ENCODE data around the gene IER5L. TPM values are rescaled to one million over a fixed set of nuclear protein-coding genes. Genes with fewer than 3 reads are reported as not detected.

IER5L gene
- total and polyA plus RNA-seq, 2 experiments from 2014 or later = 4.3 to 81.7 TPM

- no peaks in the 10 kb centered on the region; the same call in 1 of the 2 replicates for H3K79me2 ChIP-seq (ENCODE audit: insufficient read depth)
- 88% methylated on average over 5 of the region's 5 CpGs for WGBS, 2 experiments (ENCODE audit: low coverage in 1 of 2, low lambda C conversion rate in 2 of 2, missing lambda C conversion rate in 2 of 2)
- peaks cover 8% of the 10 kb centered on the region for H3K4me1 ChIP-seq (ENCODE audit: insufficient read depth)
- no peak overlapping the region for H3K4me3 ChIP-seq
- peaks cover 2% of the 10 kb centered on the region; the same call in 1 of the 2 replicates for H3K36me3 ChIP-seq (ENCODE audit: low read depth)
- H3K9ac ChIP-seq = no peak overlapping the region
- H2AFZ ChIP-seq = no peak overlapping the region
- TF ChIP-seq EZH2phosphoT487 (IDR thresholded peaks at IDR 0.05; ENCODE audit: insufficient read depth, low read depth) = no peak
- no peak for TF ChIP-seq EZH2 (IDR thresholded peaks at IDR 0.05; ENCODE audit: insufficient read depth, poor library complexity, severe bottlenecking)
- H3K27me3 ChIP-seq (replicated peaks; ENCODE audit: insufficient read depth) = no peaks in the 10 kb centered on the region
- peaks cover 4% of the 10 kb centered on the region; the same call in 1 of the 2 replicates for H3F3A ChIP-seq (ENCODE audit: insufficient read depth)
- no peaks in the 10 kb centered on the region for H4K20me1 ChIP-seq (ENCODE audit: insufficient read depth)
- no peak overlapping the region for H3K27ac ChIP-seq
- in situ Hi-C loops (cut with MboI) = no loop called here
- no peaks in the 10 kb centered on the region for H3K9me3 ChIP-seq (ENCODE audit: low read depth)
- no peak for DNase-seq
- no peak overlapping the region for H3K4me2 ChIP-seq (ENCODE audit: unreplicated experiment)
- no peaks in the 10 kb centered on the region for H3K9me2 ChIP-seq (ENCODE audit: insufficient read depth)
These were observed 49.4 kb downstream of the IER5L start for GRCh38 chr9:129128689-129129088.

- Histone ChIP-seq H3F3A (ENCODE audit: insufficient read depth) (peaks cover 4% of the 10 kb centered on the region; the same call in 1 of the 2 replicates), H3K4me2 (ENCODE audit: unreplicated experiment) (no peak overlapping the region), H3K27me3 (replicated peaks; ENCODE audit: insufficient read depth) (no peaks in the 10 kb centered on the region), H3K9me3 (ENCODE audit: low read depth) (no peaks in the 10 kb centered on the region), H3K36me3 (ENCODE audit: low read depth) (peaks cover 2% of the 10 kb centered on the region; the same call in 1 of the 2 replicates), H3K9me2 (ENCODE audit: insufficient read depth) (no peaks in the 10 kb centered on the region), H3K4me1 (ENCODE audit: insufficient read depth) (peaks cover 8% of the 10 kb centered on the region), H3K79me2 (ENCODE audit: insufficient read depth) (peaks cover 8% of the 10 kb centered on the region; the same call in 1 of the 2 replicates), H3K9ac (no peak overlapping the region), H4K20me1 (ENCODE audit: insufficient read depth) (no peaks in the 10 kb centered on the region), H3K4me3 (no peak overlapping the region), H3K27ac (no peak overlapping the region), H2AFZ (no peak overlapping the region)
- DNase-seq = no peak
- no peak for TF ChIP-seq EZH2phosphoT487 (IDR thresholded peaks at IDR 0.05; ENCODE audit: insufficient read depth, low read depth)
- no peak for TF ChIP-seq EZH2 (IDR thresholded peaks at IDR 0.05; ENCODE audit: insufficient read depth, poor library complexity, severe bottlenecking)
- in situ Hi-C loops (cut with MboI) = no loop called here
- WGBS, 2 experiments (ENCODE audit: low coverage in 1 of 2, low lambda C conversion rate in 2 of 2, missing lambda C conversion rate in 2 of 2) = 95 to 96% methylated on average over 10 of the region's 10 CpGs
These were observed 51.1 kb downstream of the IER5L start for GRCh38 chr9:129126749-129127618.

Other genes with a start within 250 kb of the IER5L start
- 31.1 and 36.1 TPM in 2 replicates for gene DOLK, start 230.7 kb downstream of the IER5L start, total RNA-seq (2014; rRNA removed; shearing (Covaris generic))
- gene DOLK, start 230.7 kb downstream of the IER5L start, polyA plus RNA-seq (2016; fragmentation: Nextera tagmentation; extraction: Ambion mirVana) = 29.6 and 31.7 TPM in 2 replicates
- 45.9 and 57.0 TPM in 2 replicates for gene NUP188, start 230.6 kb downstream of the IER5L start, total RNA-seq (2014; rRNA removed; shearing (Covaris generic))
- 24.9 and 25.7 TPM in 2 replicates for gene NUP188, start 230.6 kb downstream of the IER5L start, polyA plus RNA-seq (2016; fragmentation: Nextera tagmentation; extraction: Ambion mirVana)
- 57.3 and 84.9 TPM in 2 replicates for gene SH3GLB2, start 149.9 kb downstream of the IER5L start, total RNA-seq (2014; rRNA removed; shearing (Covaris generic))
- gene SH3GLB2, start 149.9 kb downstream of the IER5L start, polyA plus RNA-seq (2016; fragmentation: Nextera tagmentation; extraction: Ambion mirVana) = 27.7 and 30.9 TPM in 2 replicates
- gene MIGA2, start 141.6 kb downstream of the IER5L start, total RNA-seq (2014; rRNA removed; shearing (Covaris generic)) = 31.6 and 35.1 TPM in 2 replicates
- 10.7 and 12.4 TPM in 2 replicates for gene MIGA2, start 141.6 kb downstream of the IER5L start, polyA plus RNA-seq (2016; fragmentation: Nextera tagmentation; extraction: Ambion mirVana)
- 11.5 and 11.6 TPM in 2 replicates for gene DOLPP1, start 97.2 kb downstream of the IER5L start, total RNA-seq (2014; rRNA removed; shearing (Covaris generic))
- 12.8 and 13.7 TPM in 2 replicates for gene DOLPP1, start 97.2 kb downstream of the IER5L start, polyA plus RNA-seq (2016; fragmentation: Nextera tagmentation; extraction: Ambion mirVana)
- gene CRAT, start 67.5 kb downstream of the IER5L start, total RNA-seq (2014; rRNA removed; shearing (Covaris generic)) = 51.5 and 55.4 TPM in 2 replicates
- gene CRAT, start 67.5 kb downstream of the IER5L start, polyA plus RNA-seq (2016; fragmentation: Nextera tagmentation; extraction: Ambion mirVana) = 61.4 and 66.0 TPM in 2 replicates
- 96.9 and 113 TPM in 2 replicates for gene PTPA, start 66.8 kb downstream of the IER5L start, total RNA-seq (2014; rRNA removed; shearing (Covaris generic))
- gene PTPA, start 66.8 kb downstream of the IER5L start, polyA plus RNA-seq (2016; fragmentation: Nextera tagmentation; extraction: Ambion mirVana) = 59.9 and 60.8 TPM in 2 replicates

Data from GM23248 (cell line).